Adipocyte (in vitro differentiated cells): ENCODE measurements around the gene TUT1.
"Not testable (repeated sequence)": the region's sequence is repeated elsewhere in the genome, so short reads cannot be mapped to it uniquely, and the experiment has no call there.

ENCODE experiments used
- DNase-seq: peaks from one replicate; pipeline ENCODE4 v3.0.0-alpha.2; 2015; ENCODE audit warnings: low read depth
- H3K27me3 ChIP-seq: replicated peaks from 2 replicates; pipeline ENCODE4 v1.7.0; 2013; ENCODE audit warnings: mild to moderate bottlenecking, low read length, moderate library complexity; ENCODE audit not compliant: control insufficient read depth, insufficient read depth
- H3K36me3 ChIP-seq: 2 replicates; pipeline ENCODE4 v1.7.0; 2013; ENCODE audit warnings: low read length, mild to moderate bottlenecking, moderate library complexity; ENCODE audit not compliant: control insufficient read depth, insufficient read depth, severe bottlenecking
- H3K4me1 ChIP-seq: 2 replicates; pipeline ENCODE4 v1.7.0; 2013; ENCODE audit warnings: mild to moderate bottlenecking, low read length, moderate library complexity; ENCODE audit not compliant: control insufficient read depth, insufficient read depth
- H3K4me3 ChIP-seq: 2 replicates; pipeline ENCODE4 v1.7.0; 2013; ENCODE audit warnings: mild to moderate bottlenecking, low read length, moderate library complexity
- H3K9ac ChIP-seq: 2 replicates; pipeline ENCODE4 v1.7.0; 2013; ENCODE audit warnings: mild to moderate bottlenecking, low read length, moderate library complexity
- H3K9me3 ChIP-seq: 2 replicates; pipeline ENCODE4 v1.7.0; 2013; ENCODE audit warnings: mild to moderate bottlenecking, low read length, moderate library complexity; ENCODE audit not compliant: control insufficient read depth

TUT1 gene

GRCh38 chr11:62591448-62592145 lies at the start of gene TUT1:
TSS of gene TUT1 (minus strand) at chr11:62591523. CDS start at chr11:62591485, 38 bp downstream.
- peak within 1 kb of the TSS; percentile 92 for H3K4me3 ChIP-seq
- H3K9me3 ChIP-seq: no peaks in the 10 kb centered on the region
- peaks cover 15% of the 10 kb centered on the region for H3K4me1 ChIP-seq
- peaks cover 52% of the 10 kb centered on the region for H3K36me3 ChIP-seq
- no peaks in the 10 kb centered on the region for H3K27me3 ChIP-seq
- H3K9ac ChIP-seq: peak within 1 kb of the TSS; percentile 94
- peak; percentile 100 for DNase-seq

- peaks cover 97% of the 10 kb centered on the region for H3K36me3 ChIP-seq
- no peak for DNase-seq
- no peaks in the 10 kb centered on the region for H3K4me1 ChIP-seq
- H3K27me3 ChIP-seq: no peaks in the 10 kb centered on the region
- no peaks in the 10 kb centered on the region for H3K9me3 ChIP-seq
- no peak overlapping the region for H3K4me3 ChIP-seq
- no peak overlapping the region for H3K9ac ChIP-seq
These were observed 41.2 kb upstream of the TUT1 start for GRCh38 chr11:62632492-62632891.

- Histone ChIP-seq H3K4me3 (no peak overlapping the region), H3K9me3 (no peaks in the 10 kb centered on the region), H3K27me3 (no peaks in the 10 kb centered on the region), H3K9ac (no peak overlapping the region), H3K36me3 (peaks cover 78% of the 10 kb centered on the region), H3K4me1 (peaks cover 1% of the 10 kb centered on the region)
- DNase-seq: no peak
These were observed 36.4 kb upstream of the TUT1 start for GRCh38 chr11:62627713-62628112.

- no peaks in the 10 kb centered on the region for H3K27me3 ChIP-seq
- no peaks in the 10 kb centered on the region for H3K9me3 ChIP-seq
- peaks cover 27% of the 10 kb centered on the region for H3K36me3 ChIP-seq
- H3K4me1 ChIP-seq: peaks cover 22% of the 10 kb centered on the region
- DNase-seq: no peak
- peak overlapping the region; percentile 93 for H3K4me3 ChIP-seq
- H3K9ac ChIP-seq: peak overlapping the region; percentile 97
These were observed 31.3 kb upstream of the TUT1 start for GRCh38 chr11:62622476-62623089.

- Histone ChIP-seq H3K36me3 (peaks cover 22% of the 10 kb centered on the region), H3K4me1 (peaks cover 22% of the 10 kb centered on the region), H3K4me3 (peak within 1 kb of the TSS; percentile 93), H3K9ac (peak within 1 kb of the TSS; percentile 97), H3K9me3 (no peaks in the 10 kb centered on the region), H3K27me3 (no peaks in the 10 kb centered on the region)
- peak; percentile 99 for DNase-seq
These were observed 30.5 kb upstream of the TUT1 start, which contains the start of gene B3GAT3 for GRCh38 chr11:62621567-62622470. TSS of gene B3GAT3 (minus strand) at chr11:62621986. CDS start at chr11:62621947, 39 bp downstream.

GRCh38 chr11:62621027-62621566 lies 29.8 kb upstream of the TUT1 start:
- H3K27me3 ChIP-seq: no peaks in the 10 kb centered on the region
- H3K4me3 ChIP-seq: peak overlapping the region; percentile 93
- DNase-seq: no peak
- H3K9ac ChIP-seq: peak overlapping the region; percentile 97
- H3K9me3 ChIP-seq: no peaks in the 10 kb centered on the region
- peaks cover 22% of the 10 kb centered on the region for H3K4me1 ChIP-seq
- H3K36me3 ChIP-seq: peaks cover 19% of the 10 kb centered on the region

- H3K4me3 ChIP-seq, H3K9ac ChIP-seq, H3K9me3 ChIP-seq, DNase-seq, H3K27me3 ChIP-seq: not testable (repeated sequence)
- H3K4me1 ChIP-seq: peaks cover 18% of the 10 kb centered on the region
- peaks cover 12% of the 10 kb centered on the region for H3K36me3 ChIP-seq
These were observed 25.6 kb upstream of the TUT1 start for GRCh38 chr11:62616957-62617356.

- Histone ChIP-seq H3K9ac (no peak overlapping the region), H3K27me3 (no peaks in the 10 kb centered on the region), H3K36me3 (peaks cover 18% of the 10 kb centered on the region), H3K9me3 (no peaks in the 10 kb centered on the region), H3K4me3 (no peak overlapping the region), H3K4me1 (peaks cover 18% of the 10 kb centered on the region)
- no peak for DNase-seq
These were observed 24.2 kb upstream of the TUT1 start for GRCh38 chr11:62615521-62615920.

GRCh38 chr11:62614275-62614674 lies 23.0 kb upstream of the TUT1 start:
- no peaks in the 10 kb centered on the region for H3K9me3 ChIP-seq
- H3K4me1 ChIP-seq: peaks cover 13% of the 10 kb centered on the region
- H3K27me3 ChIP-seq: no peaks in the 10 kb centered on the region
- H3K36me3 ChIP-seq: peaks cover 26% of the 10 kb centered on the region
- H3K4me3 ChIP-seq: no peak overlapping the region
- DNase-seq: no peak
- H3K9ac ChIP-seq: peak overlapping the region; percentile 16

GRCh38 chr11:62613291-62613778 lies 22.0 kb upstream of the TUT1 start:
- H3K27me3 ChIP-seq: no peaks in the 10 kb centered on the region
- peaks cover 13% of the 10 kb centered on the region for H3K4me1 ChIP-seq
- H3K9me3 ChIP-seq: no peaks in the 10 kb centered on the region
- no peak overlapping the region for H3K4me3 ChIP-seq
- DNase-seq: no peak
- H3K36me3 ChIP-seq: peaks cover 35% of the 10 kb centered on the region
- H3K9ac ChIP-seq: peak overlapping the region; percentile 37
